ENCODE results near the gene FKBP15. TPM values are rescaled to one million over a fixed set of nuclear protein-coding genes. Genes with fewer than 3 reads are reported as not detected.
A peak's percentile ranks its signal among the peaks of the same experiment; 100 is the strongest.

Gene FKBP15
- total RNA-seq, 4 donors from 2014 or later, result 13.3 to 17.5 (median 14.5) TPM

GRCh38 chr9:113215132-113215531 lies 5.9 kb downstream of the FKBP15 start:
- Histone ChIP-seq H3K27ac (peak overlapping the region in 1 of 4 donors; percentile 2), H3K4me3 (no peak overlapping the region), H3K4me1 (peaks cover 16 to 19% of the 10 kb centered on the region in 2 donors), H3K27me3 (no peaks in the 10 kb centered on the region), H3K36me3 (peaks cover 0 to 8% of the 10 kb centered on the region in 2 donors), H3K9me3 (no peaks in the 10 kb centered on the region)
- intact Hi-C loops (cut with DNase I; ENCODE audit: low total_unique reads), result no loop called here
- no peak for ATAC-seq
- DNase-seq, result no peak
- TF ChIP-seq POLR2A (IDR thresholded peaks at IDR 0.05) (no peak), CTCF (IDR thresholded peaks at IDR 0.05 in 4 of 5, conservative IDR thresholded peaks at IDR 0.05 in 1 of 5) (no peak)
- in situ Hi-C loops (cut with MboI; ENCODE audit: low sequenced_read_pairs in 4 of 4), result loop anchor here in 2 of 4 donors (10.0 to 25.0 kb wide), 2 partner anchors 60 to 1578 kb away; partner anchors contain the start of genes CDC26 (in 1 of the 2), DNAJC25 (in 1 of the 2) and PRPF4 (in 1 of the 2)

DNA sequence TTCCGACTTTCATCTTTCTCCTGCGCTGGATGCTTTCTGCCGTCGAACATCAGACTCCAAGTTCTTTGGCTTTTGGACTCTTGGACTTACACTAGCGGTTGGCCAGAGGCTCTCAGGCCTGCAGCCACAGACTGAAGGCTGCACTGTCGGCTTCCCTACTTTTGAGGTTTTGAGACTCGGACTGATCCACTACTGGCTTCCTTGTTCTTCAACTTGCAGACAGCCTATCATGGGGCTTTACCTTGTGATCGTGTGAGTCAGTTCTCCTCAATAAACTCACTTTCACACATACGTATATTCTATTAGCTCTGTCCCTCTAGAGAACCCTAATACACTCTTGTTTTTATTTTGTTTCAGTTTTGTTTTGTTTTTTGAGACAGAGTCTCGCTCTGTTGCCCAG lies 10.3 kb downstream of the FKBP15 start:
- H3K4me1 ChIP-seq, result no peaks in the 10 kb centered on the region
- DNase-seq (no peak), ATAC-seq (no peak)
- H3K9me3 ChIP-seq, result no peaks in the 10 kb centered on the region
- intact Hi-C loops (cut with DNase I; ENCODE audit: low total_unique reads), result no loop called here
- H3K27me3 ChIP-seq, result no peaks in the 10 kb centered on the region
- TF ChIP-seq POLR2A (IDR thresholded peaks at IDR 0.05) (no peak), CTCF (IDR thresholded peaks at IDR 0.05 in 4 of 5, conservative IDR thresholded peaks at IDR 0.05 in 1 of 5) (no peak)
- in situ Hi-C loops (cut with MboI; ENCODE audit: low sequenced_read_pairs in 4 of 4), result loop anchor here in 2 of 4 donors (10.0 to 25.0 kb wide), 2 partner anchors 64 to 1574 kb away; partner anchors contain the start of genes CDC26 (in 1 of the 2), DNAJC25 (in 1 of the 2) and PRPF4 (in 1 of the 2)
- H3K4me3 ChIP-seq, result no peak overlapping the region
- peaks cover 0 to 25% of the 10 kb centered on the region in 2 donors for H3K36me3 ChIP-seq
- H3K27ac ChIP-seq, result no peak overlapping the region

- no peak for DNase-seq
These were observed 15.2 kb downstream of the FKBP15 start for GRCh38 chr9:113205861-113206260.

GRCh38 chr9:113205432-113205831 lies 15.6 kb downstream of the FKBP15 start:
- in situ Hi-C loops (cut with MboI; ENCODE audit: low sequenced_read_pairs in 4 of 4), result loop anchor here in 1 of 4 donors (25.0 kb wide), 1 partner anchor 1568 kb away; the partner anchor contains the start of gene DNAJC25
- DNase-seq (no peak), ATAC-seq (no peak)
- Histone ChIP-seq H3K9me3 (no peaks in the 10 kb centered on the region), H3K27ac (no peak overlapping the region), H3K4me3 (no peak overlapping the region), H3K27me3 (no peaks in the 10 kb centered on the region), H3K36me3 (peaks cover 0 to 54% of the 10 kb centered on the region in 2 donors), H3K4me1 (no peaks in the 10 kb centered on the region)
- no peak for TF ChIP-seq CTCF (IDR thresholded peaks at IDR 0.05 in 4 of 5, conservative IDR thresholded peaks at IDR 0.05 in 1 of 5)
- TF ChIP-seq POLR2A (IDR thresholded peaks at IDR 0.05), result no peak
- intact Hi-C loops (cut with DNase I; ENCODE audit: low total_unique reads), result no loop called here

More at GRCh38 chr9:113205861-113206260, 15.2 kb downstream of the FKBP15 start:
- intact Hi-C loops (cut with DNase I; ENCODE audit: low total_unique reads) (no loop called here), in situ Hi-C loops (cut with MboI; ENCODE audit: low sequenced_read_pairs in 4 of 4) (loop anchor here in 1 of 4 donors (25.0 kb wide), 1 partner anchor 1569 kb away; the partner anchor contains the start of gene DNAJC25)
- no peaks in the 10 kb centered on the region for H3K4me1 ChIP-seq
- no peaks in the 10 kb centered on the region for H3K9me3 ChIP-seq
- H3K4me3 ChIP-seq, result no peak overlapping the region
- H3K36me3 ChIP-seq, result peaks cover 0 to 58% of the 10 kb centered on the region in 2 donors
- ATAC-seq, result no peak
- TF ChIP-seq CTCF (IDR thresholded peaks at IDR 0.05 in 4 of 5, conservative IDR thresholded peaks at IDR 0.05 in 1 of 5) (no peak), POLR2A (IDR thresholded peaks at IDR 0.05) (no peak)
- H3K27ac ChIP-seq, result no peak overlapping the region
- H3K27me3 ChIP-seq, result no peaks in the 10 kb centered on the region
